Coronary artery (tissue), 2 donors: Measurements from ENCODE around the gene ALKBH6.

Source experiments
- DNase-seq: peaks from one replicate; pipeline ENCODE4 v3.0.0-alpha.2; 2017; ENCODE audit warnings: low spot score
- H3K27ac ChIP-seq, 2 donors: fragments of 200-600 bp; sonication (generic); one replicate each; pipeline ENCODE4 v1.5.1; 2016 to 2019
- H3K4me3 ChIP-seq: fragments of 200-600 bp; sonication (generic); 2 replicates; pipeline ENCODE4 v1.5.1; 2016; ENCODE audit warnings: mild to moderate bottlenecking, moderate library complexity
- TF ChIP-seq, protein P1 (sequence below): fragments of 200-600 bp; sonication (generic); IDR thresholded peaks from one replicate; pipeline ENCODE4 v1.5.1; 2019; ENCODE audit warnings: antibody characterized with exemption

The ALKBH6 gene

DNA sequence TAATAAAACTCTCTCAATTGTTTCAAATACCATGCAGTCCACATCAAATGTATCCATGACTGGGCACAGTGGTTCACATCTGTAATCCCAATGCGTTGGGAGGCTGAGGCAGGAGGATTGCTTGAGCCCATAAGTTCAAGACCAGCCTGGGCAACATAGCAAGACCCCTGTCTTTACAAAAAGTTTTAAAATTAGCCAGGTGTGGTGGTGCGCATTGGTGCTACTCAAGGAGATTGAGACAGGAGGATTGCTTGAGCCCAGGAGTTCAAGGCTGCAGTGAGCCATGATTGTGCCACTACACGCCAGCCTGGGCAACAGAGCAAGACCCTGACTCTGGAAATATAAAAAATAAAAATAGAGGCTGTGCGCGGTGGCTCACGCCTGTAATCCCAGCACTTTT lies 13.7 kb upstream of the ALKBH6 start:
- H3K4me3 ChIP-seq = no peak overlapping the region
- TF ChIP-seq, protein P1, sequence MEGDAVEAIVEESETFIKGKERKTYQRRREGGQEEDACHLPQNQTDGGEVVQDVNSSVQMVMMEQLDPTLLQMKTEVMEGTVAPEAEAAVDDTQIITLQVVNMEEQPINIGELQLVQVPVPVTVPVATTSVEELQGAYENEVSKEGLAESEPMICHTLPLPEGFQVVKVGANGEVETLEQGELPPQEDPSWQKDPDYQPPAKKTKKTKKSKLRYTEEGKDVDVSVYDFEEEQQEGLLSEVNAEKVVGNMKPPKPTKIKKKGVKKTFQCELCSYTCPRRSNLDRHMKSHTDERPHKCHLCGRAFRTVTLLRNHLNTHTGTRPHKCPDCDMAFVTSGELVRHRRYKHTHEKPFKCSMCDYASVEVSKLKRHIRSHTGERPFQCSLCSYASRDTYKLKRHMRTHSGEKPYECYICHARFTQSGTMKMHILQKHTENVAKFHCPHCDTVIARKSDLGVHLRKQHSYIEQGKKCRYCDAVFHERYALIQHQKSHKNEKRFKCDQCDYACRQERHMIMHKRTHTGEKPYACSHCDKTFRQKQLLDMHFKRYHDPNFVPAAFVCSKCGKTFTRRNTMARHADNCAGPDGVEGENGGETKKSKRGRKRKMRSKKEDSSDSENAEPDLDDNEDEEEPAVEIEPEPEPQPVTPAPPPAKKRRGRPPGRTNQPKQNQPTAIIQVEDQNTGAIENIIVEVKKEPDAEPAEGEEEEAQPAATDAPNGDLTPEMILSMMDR = no peak
- no peak overlapping the region for H3K27ac ChIP-seq
- DNase-seq = no peak

DNA sequence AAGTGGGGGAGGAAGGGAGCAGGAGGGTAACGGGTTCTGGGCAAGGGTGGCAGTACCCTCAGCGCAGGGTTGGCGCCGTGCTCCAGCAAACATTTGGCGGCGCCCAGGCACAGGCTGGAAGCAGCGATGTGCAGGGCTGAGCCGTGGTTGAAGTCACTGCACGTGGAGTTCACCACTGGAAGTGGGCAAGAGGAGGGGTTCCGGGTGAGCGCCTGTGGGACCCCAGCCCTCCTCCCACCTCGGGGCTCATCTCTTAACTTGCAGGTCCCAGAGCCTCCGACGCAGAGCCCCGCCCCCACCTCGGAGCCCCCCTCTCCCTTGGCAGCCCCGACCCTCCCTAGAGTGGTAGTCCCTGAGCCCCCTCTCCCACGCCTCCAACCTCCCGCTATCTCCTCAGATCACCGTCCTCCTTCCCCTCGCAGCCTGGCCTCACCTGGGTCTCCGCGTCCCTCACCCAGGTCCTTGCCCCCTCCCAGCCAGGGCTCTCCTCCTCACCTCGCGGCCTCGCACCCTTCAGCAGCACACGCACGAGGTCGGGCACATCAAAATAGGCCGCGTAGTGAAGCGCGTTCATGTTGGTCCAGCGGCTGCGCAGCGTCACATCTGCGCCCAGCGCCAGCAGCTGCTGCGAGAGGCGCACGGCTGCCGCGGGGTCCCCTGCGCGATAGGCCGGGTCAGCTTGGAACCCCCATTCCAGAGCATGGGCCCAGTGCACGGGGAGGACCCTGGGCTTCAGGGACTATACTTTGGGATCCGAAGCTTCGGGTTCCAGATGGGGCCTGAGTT lies 12.3 kb upstream of the ALKBH6 start:
- Histone ChIP-seq H3K4me3 (no peak overlapping the region), H3K27ac (no peak overlapping the region)
- TF ChIP-seq, protein P1 = no peak
- DNase-seq = no peak

DNA sequence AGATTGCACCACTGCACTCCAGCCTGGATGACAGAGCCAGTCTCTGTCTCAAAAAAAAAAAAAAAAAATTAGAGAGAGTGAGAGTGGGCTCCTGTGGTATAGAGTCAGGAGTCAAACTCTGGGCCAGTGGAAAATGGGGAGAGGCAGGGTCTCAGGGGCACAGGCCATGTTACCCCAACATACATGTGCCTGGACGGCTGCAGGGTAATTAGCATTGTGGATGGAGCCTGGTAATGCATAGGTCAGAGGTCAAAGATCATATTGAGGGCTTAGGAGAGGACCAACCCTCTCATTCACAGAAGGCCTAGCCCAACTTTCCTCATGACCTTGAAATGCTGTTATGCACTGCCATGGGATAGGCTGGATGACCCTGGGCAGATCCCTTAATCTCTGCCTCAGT lies 11.5 kb upstream of the ALKBH6 start:
- TF ChIP-seq, protein P1 = no peak
- no peak overlapping the region for H3K27ac ChIP-seq
- DNase-seq = no peak

GRCh38 chr19:36023432-36023831 lies 9.4 kb upstream of the ALKBH6 start:
- Histone ChIP-seq H3K27ac (no peak overlapping the region), H3K4me3 (no peak overlapping the region)
- TF ChIP-seq, protein P1 = no peak
- no peak for DNase-seq

More for the DNA sequence above, 11.5 kb upstream of the ALKBH6 start:
- no peak overlapping the region for H3K4me3 ChIP-seq

GRCh38 chr19:36019061-36019670 lies 5.2 kb upstream of the ALKBH6 start:
- Histone ChIP-seq H3K27ac (no peak overlapping the region), H3K4me3 (no peak overlapping the region)
- TF ChIP-seq, protein P1 = no peak
- no peak for DNase-seq

DNA sequence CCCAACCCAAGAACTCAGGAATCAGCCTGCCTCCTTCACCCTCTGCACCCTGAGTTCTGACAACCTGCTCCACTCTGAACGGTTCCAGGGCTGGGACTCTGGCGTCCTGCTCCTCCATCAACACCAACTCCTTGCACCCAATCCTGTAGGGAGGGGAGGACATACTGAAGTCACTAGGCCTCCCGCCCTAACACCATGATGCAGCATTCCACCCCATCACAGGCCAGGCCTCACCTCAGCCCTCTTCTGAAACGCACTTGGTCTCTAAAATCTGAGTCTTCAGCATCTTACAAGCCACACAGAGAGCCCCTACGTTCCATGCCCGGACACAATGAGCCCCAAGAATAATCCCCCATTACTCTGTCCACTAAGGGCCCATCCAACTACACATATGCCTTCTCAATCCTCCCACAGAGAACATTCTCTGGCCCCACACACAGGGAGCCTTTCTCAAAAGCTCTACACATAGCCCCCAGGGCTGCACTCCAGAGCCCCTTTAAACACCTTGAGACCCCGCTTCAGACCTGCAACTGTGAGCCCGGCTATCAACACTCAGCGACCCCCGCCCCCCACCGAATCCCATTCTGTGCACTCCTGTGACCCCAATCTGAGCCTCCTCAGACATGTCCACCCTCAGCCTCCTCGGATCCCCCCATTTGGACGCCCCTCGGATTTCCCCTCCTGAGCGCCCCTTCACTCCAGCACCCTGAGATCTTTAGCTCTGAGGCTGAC lies 567 bp downstream of the ALKBH6 start:
- DNase-seq = no peak
- H3K27ac ChIP-seq = peak overlapping the region; percentile 76 to 87
- TF ChIP-seq, protein P1 = no peak
- H3K4me3 ChIP-seq = peak overlapping the region; percentile 84
